Middle frontal gyrus (tissue), 1 donor: ENCODE measurements around the gene AKR7A3.
A peak's percentile ranks its signal among the peaks of the same experiment; 100 is the strongest.

Experiments
- DNase-seq: peaks from one replicate; pipeline ENCODE4 v3.0.0-alpha.2; 2015; ENCODE audit warnings: low spot score; ENCODE audit errors: extremely low spot score

AKR7A3 gene

DNA sequence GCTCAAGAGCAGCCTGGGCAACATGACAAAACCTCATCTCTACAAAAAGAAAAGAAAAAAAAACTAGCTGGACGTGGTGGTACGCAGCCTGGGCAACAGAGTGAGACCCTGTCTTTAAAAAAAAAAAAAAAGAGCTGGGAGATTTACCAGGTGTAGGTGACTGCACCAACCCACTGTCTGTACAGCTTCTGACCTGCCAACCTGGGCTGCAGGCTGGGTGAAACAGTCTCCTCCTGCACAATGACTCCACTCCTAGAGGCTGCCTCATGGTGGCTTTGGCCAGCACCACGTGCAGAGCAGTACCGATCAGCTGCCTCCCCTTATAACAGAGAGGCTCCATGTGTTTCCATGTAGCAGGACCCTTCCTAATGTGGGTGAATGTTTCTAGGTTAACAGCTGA lies 33.3 kb downstream of the AKR7A3 start:
- DNase-seq, result no peak

DNA sequence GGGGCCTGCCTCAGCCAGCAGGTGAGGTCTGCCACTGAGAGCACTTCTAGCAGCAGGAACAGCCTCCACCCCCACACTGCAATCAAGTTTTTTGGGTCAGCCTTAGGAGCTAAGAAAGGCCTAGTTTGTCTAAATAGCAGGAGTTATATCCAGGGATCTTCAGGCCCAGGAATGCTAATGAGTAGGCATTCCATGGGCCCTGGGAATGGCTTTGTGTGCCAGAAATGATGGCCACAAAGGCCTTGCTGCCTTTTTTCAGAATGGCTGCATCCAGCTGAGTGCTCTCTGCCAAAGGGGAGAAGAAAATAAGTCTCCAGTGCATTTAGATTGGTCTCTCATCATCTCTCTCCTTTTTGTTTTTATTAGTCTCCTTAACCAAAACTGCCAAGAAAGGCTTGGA lies 34.2 kb downstream of the AKR7A3 start:
- DNase-seq, result no peak

DNA sequence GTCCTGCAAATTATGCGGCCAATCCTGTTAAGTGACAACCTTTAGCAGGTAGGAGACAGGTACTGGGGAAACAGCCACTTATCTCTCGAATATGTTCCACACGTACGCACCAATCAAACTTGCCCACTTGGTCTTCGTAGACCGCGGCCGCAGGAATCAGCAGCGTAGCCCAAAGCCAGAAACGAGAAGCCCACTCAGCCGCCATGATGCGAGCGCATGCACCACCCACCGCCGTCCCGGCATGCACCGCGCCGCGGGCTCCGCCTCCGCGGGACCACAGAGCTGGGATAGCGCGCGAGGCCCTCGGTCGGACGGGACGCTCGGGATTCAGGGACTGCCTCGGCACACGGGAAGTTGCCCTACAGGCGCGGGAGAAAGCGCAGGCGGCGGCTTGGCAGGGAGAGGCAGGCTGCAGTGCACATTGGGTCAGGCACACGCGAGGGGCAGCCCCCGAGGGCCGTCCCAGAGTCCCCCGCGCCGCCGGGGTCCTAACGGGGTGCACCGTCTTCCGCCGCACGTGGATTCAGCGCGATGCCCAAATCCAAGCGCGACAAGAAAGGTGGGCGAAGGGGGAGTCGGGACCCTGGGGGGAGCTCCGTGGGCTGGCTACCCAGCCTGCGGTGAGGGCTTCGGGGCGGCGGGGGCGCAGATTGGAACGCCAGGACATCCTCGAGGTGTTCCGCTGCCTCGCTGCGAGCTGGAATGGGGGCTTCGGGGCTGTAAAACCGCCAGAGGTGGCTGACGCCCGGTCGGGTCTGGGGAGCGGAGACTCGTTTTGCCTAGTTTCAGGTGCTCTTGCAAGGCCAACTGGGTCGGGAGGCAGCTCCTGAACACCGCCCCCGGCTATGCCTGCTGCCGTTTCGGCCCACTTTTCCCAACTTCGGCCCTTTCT lies 37.0 kb downstream of the AKR7A3 start, which contains the start of the genes EMC1 and MRTO4:
TSS of gene EMC1 (minus strand) at position 220 of the 892 bp plus-strand sequence. CDS start at position 205, 15 bp downstream.
TSS of gene MRTO4 (plus strand) at position 501 of the 892 bp plus-strand sequence. CDS start at position 532, 31 bp downstream.
- DNase-seq, result peak; percentile 73

DNA sequence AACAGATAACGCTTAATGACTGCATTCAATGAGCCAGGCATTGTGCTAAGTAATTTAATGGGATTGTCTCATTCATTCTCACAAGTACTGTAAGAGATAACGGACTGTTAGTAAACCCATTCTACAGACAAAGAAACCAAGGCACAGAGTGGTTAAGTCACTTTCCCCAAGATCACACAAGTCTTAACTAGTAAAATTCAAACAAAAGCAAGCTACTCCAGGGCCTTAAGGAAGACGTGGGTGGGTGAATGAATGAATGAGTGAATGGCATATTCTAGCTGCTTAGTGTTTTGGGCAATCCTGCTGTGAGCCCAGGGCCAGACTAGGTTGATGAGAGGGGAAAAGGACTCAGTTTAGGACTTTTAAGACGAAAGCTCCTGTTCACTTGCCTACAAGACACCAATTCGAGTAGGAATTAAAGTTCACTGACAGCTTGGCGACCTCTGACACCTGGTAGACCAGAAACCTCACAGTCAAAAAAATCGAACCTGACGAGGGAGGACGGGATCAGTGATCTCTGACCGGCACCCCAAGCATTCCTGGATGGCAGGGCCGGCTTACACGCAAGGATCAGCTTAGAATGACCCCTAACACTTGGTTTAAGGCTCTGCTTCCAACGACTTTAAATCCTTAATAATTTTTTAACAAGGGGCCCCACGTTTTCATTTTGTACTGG lies 37.8 kb downstream of the AKR7A3 start:
- DNase-seq, result no peak

DNA sequence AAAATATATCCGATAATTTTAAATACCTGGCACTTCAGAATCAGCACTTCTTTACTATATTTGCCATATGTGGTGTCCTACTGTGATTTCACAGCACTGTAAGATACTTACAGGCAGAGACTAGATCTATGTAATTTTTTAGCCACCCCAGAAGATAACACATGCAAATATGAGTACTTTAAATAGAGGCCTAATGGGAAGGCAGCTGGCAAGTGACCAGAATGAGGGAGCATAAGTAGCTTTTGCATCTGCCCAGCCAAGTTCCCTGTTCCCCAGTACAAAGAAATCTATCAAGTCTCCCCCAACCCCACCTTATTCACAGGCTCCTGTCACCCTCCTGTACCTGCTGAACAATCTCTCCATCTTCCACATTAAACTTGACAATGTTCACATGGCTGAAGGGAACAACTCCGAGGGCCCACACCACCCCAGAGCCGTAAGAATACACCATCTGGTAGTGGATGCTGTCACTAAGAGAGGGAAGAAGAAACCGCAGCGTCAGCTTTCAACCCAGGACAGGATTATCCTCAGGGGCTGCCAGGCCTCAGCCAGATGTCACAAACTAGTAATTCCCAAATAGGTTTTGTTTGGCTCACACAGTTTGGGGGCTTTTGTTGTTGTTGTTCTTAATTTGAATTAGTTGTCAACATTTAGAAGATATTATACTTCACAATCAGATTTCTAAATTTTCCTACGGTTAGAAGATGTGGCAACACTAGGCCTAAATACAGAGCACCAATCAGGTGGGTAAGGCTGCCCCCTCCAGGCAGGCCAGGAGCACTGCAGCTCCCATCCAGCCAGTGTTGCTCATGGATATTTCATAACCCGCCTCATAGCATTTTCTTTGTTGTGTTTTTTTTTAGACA lies 47.7 kb downstream of the AKR7A3 start:
- DNase-seq, result peak; percentile 53

DNA sequence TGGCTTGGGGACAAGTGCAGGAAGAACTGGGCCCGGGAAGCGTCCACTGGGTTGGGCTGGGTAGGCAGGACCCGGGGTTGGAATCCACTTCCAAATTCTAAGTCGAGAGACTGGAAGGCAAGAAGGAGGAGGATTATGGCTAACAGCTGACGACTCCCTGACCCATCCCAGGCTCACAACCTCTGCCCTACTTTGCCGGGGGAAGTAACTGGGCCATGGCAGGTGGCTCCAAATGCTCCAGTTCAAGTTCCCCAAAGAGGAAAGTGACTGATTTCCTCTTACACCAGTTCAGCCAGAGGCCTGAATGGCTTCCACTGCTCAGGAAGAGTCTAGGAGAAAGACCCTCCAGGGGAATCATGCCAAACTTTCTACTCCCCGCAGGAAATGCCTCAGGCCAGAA lies 48.7 kb downstream of the AKR7A3 start:
- no peak for DNase-seq

DNA sequence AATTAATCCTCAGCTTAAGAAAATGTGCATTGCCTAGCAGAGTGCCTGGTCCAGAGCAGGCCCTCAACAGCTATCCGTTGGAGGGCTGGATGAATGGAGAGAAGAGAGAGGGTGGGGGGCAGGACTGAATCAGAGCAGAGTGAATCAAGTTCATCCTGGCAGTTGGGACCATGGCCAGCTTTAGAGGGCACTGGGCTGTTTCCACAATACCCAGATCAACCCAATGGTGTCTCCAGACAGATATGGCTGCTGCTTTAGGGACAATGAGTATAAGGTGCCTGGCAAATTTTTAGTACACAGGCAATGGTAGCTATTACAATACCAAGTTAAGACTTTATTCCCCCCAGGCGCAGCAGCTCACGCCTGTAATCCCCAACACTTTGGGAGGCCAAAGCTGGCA lies 54.3 kb downstream of the AKR7A3 start:
- DNase-seq, result no peak
